OCI-LY1 (cell line): ENCODE results near the gene LMLN.

Source experiments
- EZH2 ChIP-seq: fragments of 200-600 bp; sonication (generic), shearing (Covaris generic); IDR thresholded peaks from 2 replicates; pipeline ENCODE4 v1.8.0; 2017; ENCODE audit warnings: borderline replicate concordance, mixed run types, mild to moderate bottlenecking, antibody characterized with exemption, low read length, moderate library complexity, mixed read lengths
- TF ChIP-seq, protein P1 (sequence below): fragments of 200-600 bp; sonication (generic), shearing (Covaris generic); IDR thresholded peaks from 2 replicates; pipeline ENCODE4 v1.5.1; 2017; ENCODE audit warnings: mild to moderate bottlenecking, antibody characterized with exemption, low read length, moderate library complexity, mixed read lengths

DNA sequence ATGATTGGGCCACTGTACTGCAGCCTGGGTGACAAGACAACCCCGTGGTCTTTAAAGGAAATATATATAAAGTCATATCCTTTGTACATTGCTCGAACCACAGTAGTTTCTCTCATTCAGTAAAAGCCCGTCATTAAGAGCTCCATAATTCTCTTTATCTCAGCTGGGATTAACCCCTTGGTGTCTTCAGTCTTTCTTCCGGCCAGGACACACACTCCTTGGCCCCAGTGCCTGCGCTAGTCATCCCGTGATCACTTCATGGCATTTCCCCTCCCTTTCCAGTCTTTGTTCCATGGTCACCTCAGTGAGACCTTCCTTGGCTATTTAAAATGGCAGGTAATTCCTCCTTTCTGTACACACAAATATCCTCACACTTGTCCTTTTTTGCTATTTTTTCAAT, 6.7 kb upstream of the LMLN start:
- TF ChIP-seq, protein P1, sequence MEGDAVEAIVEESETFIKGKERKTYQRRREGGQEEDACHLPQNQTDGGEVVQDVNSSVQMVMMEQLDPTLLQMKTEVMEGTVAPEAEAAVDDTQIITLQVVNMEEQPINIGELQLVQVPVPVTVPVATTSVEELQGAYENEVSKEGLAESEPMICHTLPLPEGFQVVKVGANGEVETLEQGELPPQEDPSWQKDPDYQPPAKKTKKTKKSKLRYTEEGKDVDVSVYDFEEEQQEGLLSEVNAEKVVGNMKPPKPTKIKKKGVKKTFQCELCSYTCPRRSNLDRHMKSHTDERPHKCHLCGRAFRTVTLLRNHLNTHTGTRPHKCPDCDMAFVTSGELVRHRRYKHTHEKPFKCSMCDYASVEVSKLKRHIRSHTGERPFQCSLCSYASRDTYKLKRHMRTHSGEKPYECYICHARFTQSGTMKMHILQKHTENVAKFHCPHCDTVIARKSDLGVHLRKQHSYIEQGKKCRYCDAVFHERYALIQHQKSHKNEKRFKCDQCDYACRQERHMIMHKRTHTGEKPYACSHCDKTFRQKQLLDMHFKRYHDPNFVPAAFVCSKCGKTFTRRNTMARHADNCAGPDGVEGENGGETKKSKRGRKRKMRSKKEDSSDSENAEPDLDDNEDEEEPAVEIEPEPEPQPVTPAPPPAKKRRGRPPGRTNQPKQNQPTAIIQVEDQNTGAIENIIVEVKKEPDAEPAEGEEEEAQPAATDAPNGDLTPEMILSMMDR: no peak
- TF ChIP-seq EZH2: no peak
